ENCODE data around the gene MMP20.

- TF ChIP-seq, protein P1, sequence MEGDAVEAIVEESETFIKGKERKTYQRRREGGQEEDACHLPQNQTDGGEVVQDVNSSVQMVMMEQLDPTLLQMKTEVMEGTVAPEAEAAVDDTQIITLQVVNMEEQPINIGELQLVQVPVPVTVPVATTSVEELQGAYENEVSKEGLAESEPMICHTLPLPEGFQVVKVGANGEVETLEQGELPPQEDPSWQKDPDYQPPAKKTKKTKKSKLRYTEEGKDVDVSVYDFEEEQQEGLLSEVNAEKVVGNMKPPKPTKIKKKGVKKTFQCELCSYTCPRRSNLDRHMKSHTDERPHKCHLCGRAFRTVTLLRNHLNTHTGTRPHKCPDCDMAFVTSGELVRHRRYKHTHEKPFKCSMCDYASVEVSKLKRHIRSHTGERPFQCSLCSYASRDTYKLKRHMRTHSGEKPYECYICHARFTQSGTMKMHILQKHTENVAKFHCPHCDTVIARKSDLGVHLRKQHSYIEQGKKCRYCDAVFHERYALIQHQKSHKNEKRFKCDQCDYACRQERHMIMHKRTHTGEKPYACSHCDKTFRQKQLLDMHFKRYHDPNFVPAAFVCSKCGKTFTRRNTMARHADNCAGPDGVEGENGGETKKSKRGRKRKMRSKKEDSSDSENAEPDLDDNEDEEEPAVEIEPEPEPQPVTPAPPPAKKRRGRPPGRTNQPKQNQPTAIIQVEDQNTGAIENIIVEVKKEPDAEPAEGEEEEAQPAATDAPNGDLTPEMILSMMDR (IDR thresholded peaks at IDR 0.05) = no peak
- TF ChIP-seq EZH2 (IDR thresholded peaks at IDR 0.05; ENCODE audit: borderline replicate concordance, insufficient read depth, low read depth, low read length, poor library complexity, severe bottlenecking) = no peak
These were observed 11.1 kb downstream of the MMP20 start for GRCh38 chr11:102614031-102614430.
